Tibial nerve (tissue), 4 donors: ENCODE measurements around the gene PNO1.

Source experiments
- EP300 ChIP-seq, 2 donors: sonication (generic); formaldehyde crosslinking; IDR thresholded peaks; one replicate each; pipeline ENCODE4 v1.6.1; 2017; ENCODE audit warnings: antibody characterized with exemption in 2 of 2, mild to moderate bottlenecking in 1 of 2
- POLR2A ChIP-seq, 2 donors: fragments of 450-650 bp; IDR thresholded peaks; one replicate each; pipeline ENCODE4 v1.6.1; 2017; ENCODE audit warnings: antibody characterized with exemption in 2 of 2, mild to moderate bottlenecking in 2 of 2, moderate library complexity in 2 of 2
- TF ChIP-seq, protein P1 (sequence below), 5 experiments: fragments of 200-600 bp in 3 of 5; fragments of 450-650 bp in 2 of 5; sonication (generic) in 3 of 5; IDR thresholded peaks; one replicate each; pipeline ENCODE4 v1.5.1; 2016 to 2019; ENCODE audit warnings: antibody characterized with exemption in 5 of 5, mild to moderate bottlenecking in 3 of 5, moderate library complexity in 2 of 5

DNA sequence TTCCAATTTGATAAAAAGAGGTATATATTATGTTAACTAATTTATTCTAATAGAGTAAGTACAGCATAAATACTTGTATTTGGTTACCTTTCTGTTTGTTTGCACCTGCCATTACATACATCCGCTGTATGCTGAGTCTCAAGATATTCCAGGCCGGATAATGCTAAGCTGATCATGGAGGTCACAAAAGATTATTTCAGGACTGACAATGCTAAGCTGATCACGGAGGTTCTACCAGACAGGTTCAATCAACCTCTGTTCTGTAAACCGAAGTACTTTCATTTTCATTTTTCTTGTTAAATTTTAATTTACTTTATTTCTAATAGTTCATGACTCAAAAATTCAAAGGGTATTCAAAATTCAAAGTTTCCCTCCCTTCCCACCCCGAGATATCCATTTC lies 31.1 kb downstream of the PNO1 start:
- TF ChIP-seq, protein P1, sequence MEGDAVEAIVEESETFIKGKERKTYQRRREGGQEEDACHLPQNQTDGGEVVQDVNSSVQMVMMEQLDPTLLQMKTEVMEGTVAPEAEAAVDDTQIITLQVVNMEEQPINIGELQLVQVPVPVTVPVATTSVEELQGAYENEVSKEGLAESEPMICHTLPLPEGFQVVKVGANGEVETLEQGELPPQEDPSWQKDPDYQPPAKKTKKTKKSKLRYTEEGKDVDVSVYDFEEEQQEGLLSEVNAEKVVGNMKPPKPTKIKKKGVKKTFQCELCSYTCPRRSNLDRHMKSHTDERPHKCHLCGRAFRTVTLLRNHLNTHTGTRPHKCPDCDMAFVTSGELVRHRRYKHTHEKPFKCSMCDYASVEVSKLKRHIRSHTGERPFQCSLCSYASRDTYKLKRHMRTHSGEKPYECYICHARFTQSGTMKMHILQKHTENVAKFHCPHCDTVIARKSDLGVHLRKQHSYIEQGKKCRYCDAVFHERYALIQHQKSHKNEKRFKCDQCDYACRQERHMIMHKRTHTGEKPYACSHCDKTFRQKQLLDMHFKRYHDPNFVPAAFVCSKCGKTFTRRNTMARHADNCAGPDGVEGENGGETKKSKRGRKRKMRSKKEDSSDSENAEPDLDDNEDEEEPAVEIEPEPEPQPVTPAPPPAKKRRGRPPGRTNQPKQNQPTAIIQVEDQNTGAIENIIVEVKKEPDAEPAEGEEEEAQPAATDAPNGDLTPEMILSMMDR (IDR thresholded peaks at IDR 0.05): no peak
- TF ChIP-seq EP300 (IDR thresholded peaks at IDR 0.05) (no peak), POLR2A (IDR thresholded peaks at IDR 0.05) (no peak)
